Subcutaneous adipose tissue (tissue), 4 donors: ENCODE data around the gene ZNF189. TPM values are rescaled to one million over a fixed set of nuclear protein-coding genes. Genes with fewer than 3 reads are reported as not detected.
"Not testable (repeated sequence)": the region's sequence is repeated elsewhere in the genome, so short reads cannot be mapped to it uniquely, and the experiment has no call there.

Experiments used
- total RNA-seq, 4 donors: library from RNA; depleted of rRNA; stranded (reverse); fragments of >200 nt; gene quantifications; one replicate each; pipeline ENCODE4 v1.1.0, GENCODE V29; 2016
- TF ChIP-seq, protein P1 (sequence below): fragments of 450-650 bp; IDR thresholded peaks from one replicate; pipeline ENCODE4 v1.5.1; 2016; ENCODE audit warnings: low read depth, mild to moderate bottlenecking, control low read depth, antibody characterized with exemption, moderate library complexity

Gene ZNF189
- total RNA-seq, 4 donors from 2014 or later: 24.6 to 31.9 (median 29.5) TPM

GRCh38 chr9:101381118-101381517 is 17.5 kb upstream of the ZNF189 start:
- TF ChIP-seq, protein P1, sequence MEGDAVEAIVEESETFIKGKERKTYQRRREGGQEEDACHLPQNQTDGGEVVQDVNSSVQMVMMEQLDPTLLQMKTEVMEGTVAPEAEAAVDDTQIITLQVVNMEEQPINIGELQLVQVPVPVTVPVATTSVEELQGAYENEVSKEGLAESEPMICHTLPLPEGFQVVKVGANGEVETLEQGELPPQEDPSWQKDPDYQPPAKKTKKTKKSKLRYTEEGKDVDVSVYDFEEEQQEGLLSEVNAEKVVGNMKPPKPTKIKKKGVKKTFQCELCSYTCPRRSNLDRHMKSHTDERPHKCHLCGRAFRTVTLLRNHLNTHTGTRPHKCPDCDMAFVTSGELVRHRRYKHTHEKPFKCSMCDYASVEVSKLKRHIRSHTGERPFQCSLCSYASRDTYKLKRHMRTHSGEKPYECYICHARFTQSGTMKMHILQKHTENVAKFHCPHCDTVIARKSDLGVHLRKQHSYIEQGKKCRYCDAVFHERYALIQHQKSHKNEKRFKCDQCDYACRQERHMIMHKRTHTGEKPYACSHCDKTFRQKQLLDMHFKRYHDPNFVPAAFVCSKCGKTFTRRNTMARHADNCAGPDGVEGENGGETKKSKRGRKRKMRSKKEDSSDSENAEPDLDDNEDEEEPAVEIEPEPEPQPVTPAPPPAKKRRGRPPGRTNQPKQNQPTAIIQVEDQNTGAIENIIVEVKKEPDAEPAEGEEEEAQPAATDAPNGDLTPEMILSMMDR: no peak

DNA sequence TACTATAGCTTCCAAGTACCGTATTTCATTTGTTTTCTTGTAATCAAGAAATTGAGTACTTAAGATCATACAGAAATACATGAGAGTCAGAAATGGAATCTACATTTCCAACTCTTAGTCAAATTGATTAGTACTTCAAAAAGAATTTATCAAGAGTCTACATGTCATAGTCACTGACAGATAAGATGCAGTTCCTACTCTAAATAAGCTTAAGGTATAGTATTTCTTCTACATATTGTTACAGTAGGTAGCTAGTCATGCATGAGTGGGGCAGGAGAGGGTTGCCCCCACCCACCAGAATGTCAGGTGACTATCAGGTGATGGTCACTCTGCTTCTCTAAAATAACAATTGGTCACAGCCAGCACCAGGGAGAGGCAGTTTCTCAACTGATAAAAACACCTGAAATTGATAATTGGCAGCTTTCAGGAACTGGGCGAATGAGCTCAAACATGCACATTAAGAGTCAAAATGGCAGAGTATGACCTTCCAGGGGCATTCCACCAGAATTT is 16.8 kb upstream of the ZNF189 start:
- TF ChIP-seq, protein P1: no peak

- TF ChIP-seq, protein P1: no peak
Measured at GRCh38 chr9:101383361-101383760, 15.3 kb upstream of the ZNF189 start.

GRCh38 chr9:101384873-101385536 is 13.6 kb upstream of the ZNF189 start, which contains the start of gene BAAT:
BAAT (minus strand) TSS chr9:101385006; CDS start chr9:101371404, 13,602 bp downstream.
- TF ChIP-seq, protein P1: not testable (repeated sequence)

- TF ChIP-seq, protein P1: no peak
Measured at GRCh38 chr9:101387871-101388506, 10.7 kb upstream of the ZNF189 start.

DNA sequence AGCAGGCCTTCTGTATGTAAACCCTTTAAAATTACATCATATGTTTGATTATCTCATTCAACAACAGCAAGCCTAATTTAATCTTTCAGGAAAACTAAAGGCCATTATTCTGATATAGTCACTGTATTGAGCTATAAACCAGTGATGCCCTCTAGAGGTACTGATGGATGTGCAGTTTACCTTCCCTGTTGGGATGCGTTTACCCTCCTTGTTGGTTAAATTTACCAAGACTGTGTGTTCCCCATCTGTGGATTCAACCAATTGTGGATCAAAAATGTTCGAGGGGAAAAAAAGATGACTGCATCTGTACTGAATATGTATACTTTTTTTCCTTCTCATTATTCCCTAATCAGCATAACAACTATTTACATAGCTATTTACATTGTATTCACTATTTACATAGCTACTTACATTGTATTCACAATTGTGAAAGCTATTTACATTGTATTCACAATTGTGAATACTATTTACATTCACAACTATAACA is 10.1 kb upstream of the ZNF189 start:
- TF ChIP-seq, protein P1: no peak

- TF ChIP-seq, protein P1: no peak
Measured at GRCh38 chr9:101393135-101393534, 5.5 kb upstream of the ZNF189 start.
